ENCODE measurements around the gene LRMDA. TPM values are rescaled to one million over a fixed set of nuclear protein-coding genes. Genes with fewer than 3 reads are reported as not detected.

LRMDA gene
- total RNA-seq, 1 experiment from 2014 or later = 1.2 TPM

GRCh38 chr10:75664968-75665367, 233.5 kb downstream of the LRMDA start:
- 0 out of 2 replicates have a peak, but pooled peaks cover 3% of the 10 kb centered on the region for H3K9me3 ChIP-seq (ENCODE audit: low read length)
- H3K27me3 ChIP-seq (ENCODE audit: low read length) = peaks cover 23% of the 10 kb centered on the region
- intact Hi-C loops (cut with micrococcal nuclease) = no loop called here
- no peaks in the 10 kb centered on the region for H3F3A ChIP-seq (ENCODE audit: low read length, unreplicated experiment)
- no peaks in the 10 kb centered on the region for H4K20me1 ChIP-seq (ENCODE audit: low read length)
- H3K4me3 ChIP-seq (ENCODE audit: low read length) = no peak overlapping the region
- no peak overlapping the region for H3K27ac ChIP-seq (ENCODE audit: low read length)
- H3K4me1 ChIP-seq (ENCODE audit: insufficient read depth, low read length) = no peaks in the 10 kb centered on the region
- no peaks in the 10 kb centered on the region for H3K36me3 ChIP-seq (ENCODE audit: low read depth, low read length)
- BruUV-seq (replicated peaks) = no TSS peak
- H3K9ac ChIP-seq (ENCODE audit: low read length) = no peak overlapping the region
- ATAC-seq = no peak
- no peak for DNase-seq
- TF ChIP-seq EZH2 (IDR thresholded peaks at IDR 0.05; ENCODE audit: low read length, unreplicated experiment) = no peak
- TF ChIP-seq EZH2phosphoT487 (IDR thresholded peaks at IDR 0.05; ENCODE audit: borderline replicate concordance, low read length) = no peak
- TF ChIP-seq CTCF (conservative IDR thresholded peaks at IDR 0.05; ENCODE audit: low read depth, low read length) = no peak
- no peak overlapping the region for H2AFZ ChIP-seq (ENCODE audit: low read length)
- ChIA-PET POLR2A (ENCODE audit: unreplicated experiment) (interaction anchor here (0.6 kb wide), 1 partner anchor 20 kb away, joined by 8 read pairs; no protein-coding TSS in a partner anchor), CTCF (no interaction called here)
- H3K4me2 ChIP-seq (ENCODE audit: low read length) = no peak overlapping the region
- 0 out of 2 replicates have a peak, but pooled peaks cover 3% of the 10 kb centered on the region for H3K9me2 ChIP-seq (replicated peaks; ENCODE audit: low read length)
- H3K79me2 ChIP-seq (ENCODE audit: low read length) = no peaks in the 10 kb centered on the region

DNA sequence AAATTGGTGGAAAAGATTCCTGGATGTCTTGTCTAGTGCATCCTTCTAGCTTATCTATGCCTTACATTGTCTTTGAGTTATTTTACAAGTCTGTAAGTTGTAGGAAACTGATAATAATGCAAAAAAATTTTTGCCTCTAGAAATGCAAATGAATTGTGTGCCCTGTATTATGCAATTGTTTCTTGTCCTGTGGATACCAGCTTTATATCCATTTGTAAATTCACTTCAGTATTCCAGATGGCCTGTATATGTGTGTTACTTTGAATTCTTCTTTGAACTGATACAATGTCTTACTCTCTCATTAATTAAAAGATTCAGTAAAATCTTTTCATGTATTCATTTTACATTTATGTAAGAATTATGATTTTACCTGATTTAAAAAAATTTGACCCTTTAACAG, 234.3 kb downstream of the LRMDA start:
- intact Hi-C loops (cut with micrococcal nuclease) = no loop called here
- H3K4me2 ChIP-seq (ENCODE audit: low read length) = no peak overlapping the region
- H3K27ac ChIP-seq (ENCODE audit: low read length) = no peak overlapping the region
- no peak overlapping the region for H3K9ac ChIP-seq (ENCODE audit: low read length)
- no peak for DNase-seq
- BruUV-seq (replicated peaks) = no TSS peak
- TF ChIP-seq CTCF (conservative IDR thresholded peaks at IDR 0.05; ENCODE audit: low read depth, low read length) (no peak), EZH2phosphoT487 (IDR thresholded peaks at IDR 0.05; ENCODE audit: borderline replicate concordance, low read length) (no peak), EZH2 (IDR thresholded peaks at IDR 0.05; ENCODE audit: low read length, unreplicated experiment) (no peak)
- H4K20me1 ChIP-seq (ENCODE audit: low read length) = no peaks in the 10 kb centered on the region
- H3K9me3 ChIP-seq (ENCODE audit: low read length) = 0 out of 2 replicates have a peak, but pooled peaks cover 9% of the 10 kb centered on the region
- H3K9me2 ChIP-seq (replicated peaks; ENCODE audit: low read length) = 0 out of 2 replicates have a peak, but pooled peaks cover 3% of the 10 kb centered on the region
- no peaks in the 10 kb centered on the region for H3K4me1 ChIP-seq (ENCODE audit: insufficient read depth, low read length)
- no peak overlapping the region for H3K4me3 ChIP-seq (ENCODE audit: low read length)
- no peaks in the 10 kb centered on the region for H3K36me3 ChIP-seq (ENCODE audit: low read depth, low read length)
- H3K79me2 ChIP-seq (ENCODE audit: low read length) = no peaks in the 10 kb centered on the region
- peaks cover 24% of the 10 kb centered on the region for H3K27me3 ChIP-seq (ENCODE audit: low read length)
- ChIA-PET CTCF (no interaction called here), POLR2A (ENCODE audit: unreplicated experiment) (interaction anchor here (0.6 kb wide), 1 partner anchor 127 kb away, joined by 4 read pairs; no protein-coding TSS in a partner anchor)
- no peaks in the 10 kb centered on the region for H3F3A ChIP-seq (ENCODE audit: low read length, unreplicated experiment)
- no peak overlapping the region for H2AFZ ChIP-seq (ENCODE audit: low read length)
- ATAC-seq = no peak

DNA sequence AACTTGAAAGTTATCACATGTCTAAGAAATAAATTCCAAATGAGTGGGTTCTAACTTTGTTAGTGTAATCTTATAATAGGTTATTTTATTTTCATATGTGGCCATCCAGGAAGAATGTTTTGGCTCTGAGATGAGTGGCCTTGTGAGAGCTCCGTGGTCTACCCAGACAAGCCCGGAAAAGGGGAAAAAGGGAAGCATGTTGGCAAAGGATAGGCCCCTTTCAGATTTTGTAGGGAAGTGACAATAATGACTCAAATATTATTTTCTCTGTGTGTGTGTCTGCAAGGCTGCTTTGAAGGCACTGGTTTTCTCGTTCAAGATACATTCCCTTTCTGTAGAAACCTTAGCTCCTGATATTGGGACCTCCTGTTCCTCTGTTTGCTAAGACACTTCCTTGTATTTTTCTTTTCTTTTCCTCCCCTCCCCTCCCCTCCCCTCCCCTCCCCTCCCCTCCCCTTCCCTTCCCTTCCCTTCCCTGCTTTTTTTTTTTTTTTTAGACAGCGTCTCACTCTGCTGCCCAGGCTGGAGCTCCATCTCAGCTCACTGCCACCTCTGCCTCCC, 240.8 kb downstream of the LRMDA start:
- 0 out of 2 replicates have a peak, but pooled peaks cover 9% of the 10 kb centered on the region for H3K9me3 ChIP-seq (ENCODE audit: low read length)
- intact Hi-C loops (cut with micrococcal nuclease) = no loop called here
- no peak for DNase-seq
- ChIA-PET POLR2A (ENCODE audit: unreplicated experiment) (interaction anchor here (0.7 kb wide), 1 partner anchor 559 kb away, joined by 3 read pairs; no protein-coding TSS in a partner anchor), CTCF (no interaction called here)
- no TSS peak for BruUV-seq (replicated peaks)
- H3K4me1 ChIP-seq (ENCODE audit: insufficient read depth, low read length) = no peaks in the 10 kb centered on the region
- no peak for ATAC-seq
- H2AFZ ChIP-seq (ENCODE audit: low read length) = no peak overlapping the region
- H3K9me2 ChIP-seq (replicated peaks; ENCODE audit: low read length) = 0 out of 2 replicates have a peak, but pooled peaks cover 3% of the 10 kb centered on the region
- no peak overlapping the region for H3K4me2 ChIP-seq (ENCODE audit: low read length)
- no peak overlapping the region for H3K9ac ChIP-seq (ENCODE audit: low read length)
- TF ChIP-seq EZH2 (IDR thresholded peaks at IDR 0.05; ENCODE audit: low read length, unreplicated experiment) (no peak), CTCF (conservative IDR thresholded peaks at IDR 0.05; ENCODE audit: low read depth, low read length) (no peak), EZH2phosphoT487 (IDR thresholded peaks at IDR 0.05; ENCODE audit: borderline replicate concordance, low read length) (no peak)
- H3K4me3 ChIP-seq (ENCODE audit: low read length) = no peak overlapping the region
- H3K36me3 ChIP-seq (ENCODE audit: low read depth, low read length) = no peaks in the 10 kb centered on the region
- H4K20me1 ChIP-seq (ENCODE audit: low read length) = no peaks in the 10 kb centered on the region
- no peaks in the 10 kb centered on the region for H3F3A ChIP-seq (ENCODE audit: low read length, unreplicated experiment)
- no peaks in the 10 kb centered on the region for H3K79me2 ChIP-seq (ENCODE audit: low read length)
- peaks cover 34% of the 10 kb centered on the region for H3K27me3 ChIP-seq (ENCODE audit: low read length)
- no peak overlapping the region for H3K27ac ChIP-seq (ENCODE audit: low read length)
